ENCODE results near the gene KRT84. TPM values are rescaled to one million over a fixed set of nuclear protein-coding genes. Genes with fewer than 3 reads are reported as not detected.
"Not testable (repeated sequence)": the region's sequence is repeated elsewhere in the genome, so short reads cannot be mapped to it uniquely, and the experiment has no call there.

The KRT84 gene
- polyA plus RNA-seq, 1 experiment, result not detected

GRCh38 chr12:52347551-52348510 lies 37.6 kb downstream of the KRT84 start:
- ChIA-PET CTCF (interaction anchor here (0.5 to 1.2 kb wide), 2 partner anchors 10 to 323 kb away, joined by 3 to 4 read pairs; no protein-coding TSS in a partner anchor), POLR2A (no interaction called here)
- H3K27me3 ChIP-seq (ENCODE audit: control insufficient read depth, insufficient read depth, low read length), result peaks cover 36% of the 10 kb centered on the region

DNA sequence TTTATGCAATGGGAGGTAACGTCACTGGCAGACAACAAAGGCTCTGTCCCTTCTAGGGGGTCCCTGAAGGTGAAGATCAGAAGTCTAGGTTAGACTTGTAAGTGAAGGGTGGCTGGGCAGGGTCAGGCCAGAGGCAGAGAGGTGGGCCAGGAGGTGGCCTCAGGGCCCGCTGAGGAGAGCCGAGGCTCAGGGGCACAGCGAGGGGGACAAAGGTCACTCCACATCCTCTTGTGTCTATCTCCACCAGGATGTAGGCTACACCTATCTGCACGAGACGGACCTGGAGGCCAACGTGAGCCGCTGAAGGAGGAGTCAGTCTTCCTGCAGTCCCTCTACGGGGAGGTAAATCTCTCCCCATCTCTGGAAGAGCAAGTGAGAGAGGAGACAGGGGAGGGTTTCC lies 38.4 kb downstream of the KRT84 start:
- H3K27ac ChIP-seq (ENCODE audit: low read depth, low read length), result no peak overlapping the region
- ChIA-PET CTCF (interaction anchor here (1.2 kb wide), 1 partner anchor 9 kb away, joined by 3 read pairs; no protein-coding TSS in a partner anchor), POLR2A (no interaction called here)
- peaks cover 41% of the 10 kb centered on the region for H3K27me3 ChIP-seq (ENCODE audit: control insufficient read depth, insufficient read depth, low read length)
- TF ChIP-seq, protein P1, sequence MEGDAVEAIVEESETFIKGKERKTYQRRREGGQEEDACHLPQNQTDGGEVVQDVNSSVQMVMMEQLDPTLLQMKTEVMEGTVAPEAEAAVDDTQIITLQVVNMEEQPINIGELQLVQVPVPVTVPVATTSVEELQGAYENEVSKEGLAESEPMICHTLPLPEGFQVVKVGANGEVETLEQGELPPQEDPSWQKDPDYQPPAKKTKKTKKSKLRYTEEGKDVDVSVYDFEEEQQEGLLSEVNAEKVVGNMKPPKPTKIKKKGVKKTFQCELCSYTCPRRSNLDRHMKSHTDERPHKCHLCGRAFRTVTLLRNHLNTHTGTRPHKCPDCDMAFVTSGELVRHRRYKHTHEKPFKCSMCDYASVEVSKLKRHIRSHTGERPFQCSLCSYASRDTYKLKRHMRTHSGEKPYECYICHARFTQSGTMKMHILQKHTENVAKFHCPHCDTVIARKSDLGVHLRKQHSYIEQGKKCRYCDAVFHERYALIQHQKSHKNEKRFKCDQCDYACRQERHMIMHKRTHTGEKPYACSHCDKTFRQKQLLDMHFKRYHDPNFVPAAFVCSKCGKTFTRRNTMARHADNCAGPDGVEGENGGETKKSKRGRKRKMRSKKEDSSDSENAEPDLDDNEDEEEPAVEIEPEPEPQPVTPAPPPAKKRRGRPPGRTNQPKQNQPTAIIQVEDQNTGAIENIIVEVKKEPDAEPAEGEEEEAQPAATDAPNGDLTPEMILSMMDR (IDR thresholded peaks at IDR 0.05; ENCODE audit: low read depth, low read length), result no peak
- peaks cover 8% of the 10 kb centered on the region for H3K9me3 ChIP-seq (ENCODE audit: control insufficient read depth, insufficient read depth, low read length)
- no peak for DNase-seq (ENCODE audit: low read depth, low spot score)
- no peak overlapping the region for H3K4me3 ChIP-seq (ENCODE audit: low read depth, low read length)

More at GRCh38 chr12:52347551-52348510, 37.6 kb downstream of the KRT84 start:
- DNase-seq (ENCODE audit: low read depth, low spot score), result no peak
- TF ChIP-seq, protein P1 (IDR thresholded peaks at IDR 0.05; ENCODE audit: low read depth, low read length), result no peak
- H3K4me3 ChIP-seq (ENCODE audit: low read depth, low read length), result no peak overlapping the region
- H3K27ac ChIP-seq (ENCODE audit: low read depth, low read length), result no peak overlapping the region
- peaks cover 8% of the 10 kb centered on the region for H3K9me3 ChIP-seq (ENCODE audit: control insufficient read depth, insufficient read depth, low read length)

GRCh38 chr12:52346593-52346992 lies 38.9 kb downstream of the KRT84 start:
- ChIA-PET POLR2A (no interaction called here), CTCF (interaction anchor here (0.6 to 1.2 kb wide), 2 partner anchors 9 to 19 kb away, joined by 3 to 4 read pairs; no protein-coding TSS in a partner anchor)
- peaks cover 8% of the 10 kb centered on the region for H3K9me3 ChIP-seq (ENCODE audit: control insufficient read depth, insufficient read depth, low read length)
- H3K27me3 ChIP-seq (ENCODE audit: control insufficient read depth, insufficient read depth, low read length), result peaks cover 38% of the 10 kb centered on the region
- H3K4me3 ChIP-seq (ENCODE audit: low read depth, low read length), result no peak overlapping the region
- DNase-seq (ENCODE audit: low read depth, low spot score), result no peak
- TF ChIP-seq, protein P1 (IDR thresholded peaks at IDR 0.05; ENCODE audit: low read depth, low read length), result no peak
- H3K27ac ChIP-seq (ENCODE audit: low read depth, low read length), result no peak overlapping the region

DNA sequence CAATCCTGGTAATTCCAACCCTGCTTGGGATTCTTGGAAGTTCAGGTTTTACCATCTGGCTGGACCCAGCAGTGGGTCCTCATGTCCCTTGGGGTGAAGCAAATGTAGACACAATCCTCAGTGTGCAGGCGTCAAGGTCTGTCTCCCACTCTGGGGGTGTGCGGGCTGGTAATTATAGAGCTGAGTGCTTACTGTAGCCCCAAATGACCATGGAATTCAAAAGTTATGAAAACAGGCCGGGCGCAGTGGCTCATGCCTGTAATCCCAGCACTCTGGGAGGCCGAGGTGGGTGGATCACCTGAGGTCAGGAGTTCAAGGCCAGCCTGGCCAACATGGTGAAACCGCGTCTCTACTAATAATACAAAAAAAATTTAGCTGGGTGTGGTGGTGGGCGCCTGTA lies 40.4 kb downstream of the KRT84 start:
- H3K4me3 ChIP-seq (ENCODE audit: low read depth, low read length); POLR2A ChIA-PET; H3K9me3 ChIP-seq (ENCODE audit: control insufficient read depth, insufficient read depth, low read length); H3K27ac ChIP-seq (ENCODE audit: low read depth, low read length); DNase-seq (ENCODE audit: low read depth, low spot score): not testable (repeated sequence)
- H3K27me3 ChIP-seq (ENCODE audit: control insufficient read depth, insufficient read depth, low read length), result peaks cover 37% of the 10 kb centered on the region
- CTCF ChIA-PET, result interaction anchor here (0.6 kb wide), 1 partner anchor 27 kb away, joined by 3 read pairs; no protein-coding TSS in a partner anchor

- CTCF ChIA-PET, result no interaction called here
- peaks cover 8% of the 10 kb centered on the region for H3K9me3 ChIP-seq (ENCODE audit: control insufficient read depth, insufficient read depth, low read length)
- POLR2A ChIA-PET, result no interaction called here
- peaks cover 38% of the 10 kb centered on the region for H3K27me3 ChIP-seq (ENCODE audit: control insufficient read depth, insufficient read depth, low read length)
- no peak overlapping the region for H3K27ac ChIP-seq (ENCODE audit: low read depth, low read length)
- TF ChIP-seq, protein P1 (IDR thresholded peaks at IDR 0.05; ENCODE audit: low read depth, low read length), result no peak
- no peak for DNase-seq (ENCODE audit: low read depth, low spot score)
- H3K4me3 ChIP-seq (ENCODE audit: low read depth, low read length), result no peak overlapping the region
These were observed 41.3 kb downstream of the KRT84 start for GRCh38 chr12:52344111-52344510.

All from AG04450 (cell line).